ENCODE results near the gene RHOV.

The RHOV gene

GRCh38 chr15:40845511-40846284 is 28.3 kb downstream of the RHOV start:
- no peak for DNase-seq (ENCODE audit: low read depth in 2 of 2)

GRCh38 chr15:40845036-40845435 is 29.0 kb downstream of the RHOV start:
- no peak for DNase-seq (ENCODE audit: low read depth in 2 of 2)

- DNase-seq (ENCODE audit: low read depth in 2 of 2): peak; percentile 22 to 30
Measured at GRCh38 chr15:40844696-40845030, 29.4 kb downstream of the RHOV start.

DNA sequence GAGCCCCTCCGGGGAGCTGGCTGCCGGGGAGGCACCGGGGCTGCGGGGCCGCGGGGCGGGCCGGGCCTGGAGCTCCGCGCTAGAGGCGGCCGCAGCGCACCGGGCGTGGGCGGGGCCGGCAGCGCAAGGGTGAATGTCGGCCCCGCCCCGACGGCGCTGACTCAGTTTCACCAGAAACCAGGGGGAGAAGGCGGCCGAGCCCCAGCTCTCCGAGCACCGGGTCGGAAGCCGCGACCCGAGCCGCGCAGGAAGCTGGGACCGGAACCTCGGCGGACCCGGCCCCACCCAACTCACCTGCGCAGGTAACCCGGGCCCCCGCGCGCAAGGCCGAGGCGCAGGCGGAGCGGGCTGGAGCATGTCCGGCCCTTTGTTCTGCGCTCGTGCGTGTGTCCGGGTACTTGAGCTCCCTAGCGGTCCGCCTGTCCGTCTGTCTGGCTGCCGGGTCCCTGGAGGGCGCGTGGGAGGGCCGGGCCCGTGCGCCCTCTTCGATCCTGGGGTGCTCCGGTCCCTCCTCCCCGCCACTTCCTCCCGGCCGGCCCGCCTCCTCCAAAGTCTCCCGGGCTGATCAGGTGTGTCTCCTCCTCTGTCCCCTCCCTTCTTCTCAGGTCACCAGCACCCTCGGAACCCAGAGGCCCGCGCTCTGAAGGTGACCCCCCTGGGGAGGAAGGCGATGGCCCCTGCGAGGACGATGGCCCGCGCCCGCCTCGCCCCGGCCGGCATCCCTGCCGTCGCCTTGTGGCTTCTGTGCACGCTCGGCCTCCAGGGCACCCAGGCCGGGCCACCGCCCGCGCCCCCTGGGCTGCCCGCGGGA is 29.9 kb downstream of the RHOV start, which contains the start of gene SPINT1:
TSS of gene SPINT1 (plus strand) at position 164 of the 811 bp plus-strand sequence. CDS start at position 671, 507 bp downstream.
- peak; percentile 74 to 75 for DNase-seq (ENCODE audit: low read depth in 2 of 2)

DNA sequence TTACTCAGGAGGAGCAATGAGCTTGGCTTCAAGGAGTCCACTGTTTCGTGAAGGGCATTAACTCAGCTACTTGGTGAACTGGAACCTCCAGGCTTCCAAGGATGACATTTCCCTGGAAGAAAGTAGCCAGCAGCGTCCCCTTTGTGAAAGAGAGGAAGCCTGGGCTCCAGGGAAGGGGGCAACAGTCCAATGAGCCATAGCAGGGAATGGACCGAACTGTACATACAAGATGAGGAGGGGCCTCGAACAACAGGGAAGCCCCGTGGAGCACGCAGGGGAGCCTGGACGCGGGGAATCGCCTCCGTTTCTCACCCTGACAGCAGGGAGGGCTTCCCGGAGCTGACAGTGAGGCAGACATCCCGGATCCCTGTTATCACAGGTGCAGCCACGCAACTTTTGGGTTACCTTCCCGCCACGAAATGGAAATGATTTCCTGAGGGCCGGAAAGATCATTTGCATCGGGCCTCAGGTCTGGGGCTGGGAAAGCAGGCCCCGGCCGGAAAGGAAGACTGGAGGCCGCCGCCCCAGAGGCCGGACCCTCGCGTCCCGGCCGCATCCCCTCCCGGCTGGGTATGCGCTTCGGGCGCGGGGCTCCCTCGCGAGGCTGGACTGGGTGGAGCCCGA is 30.7 kb downstream of the RHOV start:
- no peak for DNase-seq (ENCODE audit: low read depth in 2 of 2)

GRCh38 chr15:40841741-40842140 is 32.3 kb downstream of the RHOV start:
- no peak for DNase-seq (ENCODE audit: low read depth in 2 of 2)

- no peak for DNase-seq (ENCODE audit: low read depth in 2 of 2)
Measured at GRCh38 chr15:40838756-40839155, 35.3 kb downstream of the RHOV start.

GRCh38 chr15:40836020-40836419 is 38.0 kb downstream of the RHOV start:
- no peak for DNase-seq (ENCODE audit: low read depth in 2 of 2)

- no peak for DNase-seq (ENCODE audit: low read depth in 2 of 2)
Measured at GRCh38 chr15:40832903-40833302, 41.1 kb downstream of the RHOV start.

GRCh38 chr15:40831861-40832260 is 42.2 kb downstream of the RHOV start:
- no peak for DNase-seq (ENCODE audit: low read depth in 2 of 2)

DNA sequence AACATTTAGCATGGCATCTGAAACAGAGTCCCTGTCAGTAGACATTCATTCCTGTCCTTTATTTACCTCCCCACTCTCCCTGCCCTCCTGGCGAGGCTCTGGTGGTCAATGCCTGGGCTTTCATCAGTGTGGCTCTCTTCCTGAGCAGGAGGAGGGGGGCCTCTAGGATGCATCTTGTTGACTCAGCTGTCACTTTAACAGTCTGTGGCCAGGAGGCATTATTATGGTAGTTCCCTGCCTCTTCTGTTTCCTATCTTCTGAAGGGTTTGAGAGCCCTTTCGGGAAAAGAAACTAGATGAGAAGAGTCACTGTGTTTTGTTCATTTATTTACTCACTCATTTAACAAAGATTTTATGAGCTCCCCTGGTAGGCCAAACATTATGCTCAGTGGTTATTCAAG is 43.1 kb downstream of the RHOV start:
- DNase-seq (ENCODE audit: low read depth in 2 of 2): no peak

DNA sequence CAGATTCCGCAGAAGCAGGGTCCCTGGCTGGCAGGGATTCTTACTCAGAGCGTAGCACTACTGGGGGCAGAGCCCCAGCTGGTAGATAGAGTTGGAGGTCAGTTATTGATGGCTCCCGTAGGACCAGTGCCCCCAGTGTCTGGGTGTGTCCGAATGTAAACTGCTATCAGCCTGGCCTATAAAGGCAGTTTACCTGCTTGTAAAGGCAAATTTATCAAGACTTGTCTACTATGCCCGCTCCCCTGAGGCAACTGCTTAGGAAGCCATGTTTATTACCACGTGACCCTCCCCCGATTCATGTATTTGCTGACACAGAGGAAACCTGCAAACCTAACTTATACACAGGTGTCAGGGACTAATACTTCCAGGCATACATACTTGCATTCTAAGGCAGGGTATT is 44.9 kb downstream of the RHOV start:
- no peak for DNase-seq (ENCODE audit: low read depth in 2 of 2)

GRCh38 chr15:40828447-40829036 is 45.5 kb downstream of the RHOV start, which contains the start of gene PPP1R14D:
Gene PPP1R14D (minus strand): TSS chr15:40828708. CDS start chr15:40828641, 67 bp downstream.
- no peak for DNase-seq (ENCODE audit: low read depth in 2 of 2)

DNA sequence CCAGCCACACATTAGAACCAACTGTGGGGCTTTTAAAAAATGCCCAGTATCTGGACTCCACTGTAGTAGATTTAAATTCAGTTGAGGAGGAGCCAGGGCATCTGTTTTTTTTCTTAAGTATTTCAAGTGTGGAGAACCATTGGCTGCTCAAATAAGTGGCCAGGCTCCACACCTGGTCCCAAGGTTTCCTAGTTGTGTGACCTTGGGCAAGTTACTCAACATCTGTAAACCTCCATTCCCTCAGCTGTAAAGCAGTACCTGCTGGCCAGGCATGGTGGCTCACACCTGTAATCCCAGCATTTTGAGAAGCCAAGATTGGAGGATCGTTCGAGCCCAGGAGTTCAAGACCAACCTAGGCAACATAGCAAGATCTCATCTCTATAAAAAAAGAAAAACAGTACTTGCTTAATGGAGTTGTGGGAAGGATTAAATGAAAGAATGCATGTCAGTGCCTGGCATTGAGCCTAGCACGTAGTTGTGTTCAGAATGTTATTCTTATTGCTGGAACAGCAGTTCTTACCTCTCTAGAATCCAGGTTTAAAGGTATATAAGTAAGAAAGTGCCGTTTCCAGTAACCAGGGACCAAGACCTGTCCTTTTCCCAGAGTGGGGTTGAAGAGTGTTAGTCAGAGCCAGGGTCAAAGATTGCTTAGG is 47.5 kb downstream of the RHOV start:
- no peak for DNase-seq (ENCODE audit: low read depth in 2 of 2)

GRCh38 chr15:40825661-40826422 is 48.2 kb downstream of the RHOV start:
- no peak for DNase-seq (ENCODE audit: low read depth in 2 of 2)

DNA sequence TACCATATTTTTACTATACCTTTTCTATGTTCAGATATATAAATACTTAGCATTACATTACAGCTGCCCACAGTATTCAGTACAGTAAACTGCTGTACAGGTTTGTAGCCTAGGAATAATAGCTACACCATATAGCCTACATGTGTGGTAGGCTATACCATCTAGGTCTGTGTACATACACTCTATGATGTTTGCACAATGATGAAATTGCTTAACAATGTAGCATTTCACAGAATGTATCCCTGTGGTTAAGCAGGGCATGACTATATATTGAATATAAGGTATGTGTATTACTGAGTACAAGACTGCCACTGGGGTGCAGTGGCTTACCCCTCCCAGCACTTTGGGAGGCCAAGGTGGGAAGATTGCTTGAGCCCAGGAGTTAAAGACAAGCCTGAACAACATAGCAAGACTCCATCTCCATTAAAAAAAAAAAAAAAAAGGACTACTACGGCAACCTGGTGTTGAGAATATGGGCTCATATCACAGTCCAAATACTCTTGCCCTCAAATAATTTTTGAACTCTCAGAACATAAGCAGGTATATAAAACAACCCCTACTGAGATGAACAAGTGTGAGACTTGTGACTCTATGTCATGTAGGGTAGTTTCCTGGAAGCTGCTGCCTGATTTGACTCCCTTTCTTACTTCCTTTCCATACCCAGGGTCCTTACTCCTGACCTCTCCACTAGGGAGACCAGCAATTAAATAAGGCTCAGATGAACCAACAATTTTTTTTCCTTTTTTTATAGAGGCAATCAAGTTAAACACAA is 50.3 kb downstream of the RHOV start:
- DNase-seq (ENCODE audit: low read depth in 2 of 2): no peak
